ENCODE measurements around the gene RNF141.

RNF141 gene

GRCh38 chr11:10540915-10541560 is at the start of gene RNF141:
RNF141 (minus strand) TSS chr11:10541187; CDS start chr11:10534158, 7,029 bp downstream.
- DNase-seq: peak; percentile 97

GRCh38 chr11:10590218-10590915 is 49.4 kb upstream of the RNF141 start:
- DNase-seq: no peak

GRCh38 chr11:10588904-10589303 is 47.9 kb upstream of the RNF141 start:
- no peak for DNase-seq

- no peak for DNase-seq
Observed at GRCh38 chr11:10587995-10588394, 47.0 kb upstream of the RNF141 start.

- no peak for DNase-seq
Observed at GRCh38 chr11:10587388-10587787, 46.4 kb upstream of the RNF141 start.

GRCh38 chr11:10584071-10584501 is 43.1 kb upstream of the RNF141 start:
- no peak for DNase-seq

- no peak for DNase-seq
Observed at GRCh38 chr11:10581481-10582019, 40.6 kb upstream of the RNF141 start.

- no peak for DNase-seq
Observed at GRCh38 chr11:10580623-10581022, 39.6 kb upstream of the RNF141 start.

GRCh38 chr11:10579700-10580099 is 38.7 kb upstream of the RNF141 start:
- no peak for DNase-seq

- no peak for DNase-seq
Observed at GRCh38 chr11:10576035-10576398, 35.0 kb upstream of the RNF141 start.

GRCh38 chr11:10575346-10576034 is 34.5 kb upstream of the RNF141 start:
- no peak for DNase-seq

- no peak for DNase-seq
Observed at GRCh38 chr11:10573556-10573955, 32.6 kb upstream of the RNF141 start.

GRCh38 chr11:10573028-10573427 is 32.0 kb upstream of the RNF141 start:
- DNase-seq: no peak

GRCh38 chr11:10572533-10572932 is 31.5 kb upstream of the RNF141 start:
- DNase-seq: no peak

GRCh38 chr11:10568486-10568941 is 27.5 kb upstream of the RNF141 start, which contains the start of gene LYVE1:
LYVE1 (minus strand) TSS chr11:10568665; CDS start chr11:10568532, 133 bp downstream.
- no peak for DNase-seq

- DNase-seq: no peak
Observed at GRCh38 chr11:10567446-10567845, 26.5 kb upstream of the RNF141 start.

- DNase-seq: no peak
Observed at GRCh38 chr11:10566257-10566957, 25.4 kb upstream of the RNF141 start.

GRCh38 chr11:10565493-10565892 is 24.5 kb upstream of the RNF141 start:
- DNase-seq: no peak

GRCh38 chr11:10564696-10565318 is 23.8 kb upstream of the RNF141 start:
- no peak for DNase-seq

- DNase-seq: no peak
Observed at GRCh38 chr11:10564030-10564429, 23.0 kb upstream of the RNF141 start.

GRCh38 chr11:10561947-10562346 is 21.0 kb upstream of the RNF141 start:
- DNase-seq: no peak

- no peak for DNase-seq
Observed at GRCh38 chr11:10561043-10561818, 20.2 kb upstream of the RNF141 start.
